ENCODE measurements around the gene HMG20A.

HMG20A gene

GRCh38 chr15:77502379-77503095 lies 81.8 kb downstream of the HMG20A start:
- no peak for DNase-seq (ENCODE audit: low spot score)

DNA sequence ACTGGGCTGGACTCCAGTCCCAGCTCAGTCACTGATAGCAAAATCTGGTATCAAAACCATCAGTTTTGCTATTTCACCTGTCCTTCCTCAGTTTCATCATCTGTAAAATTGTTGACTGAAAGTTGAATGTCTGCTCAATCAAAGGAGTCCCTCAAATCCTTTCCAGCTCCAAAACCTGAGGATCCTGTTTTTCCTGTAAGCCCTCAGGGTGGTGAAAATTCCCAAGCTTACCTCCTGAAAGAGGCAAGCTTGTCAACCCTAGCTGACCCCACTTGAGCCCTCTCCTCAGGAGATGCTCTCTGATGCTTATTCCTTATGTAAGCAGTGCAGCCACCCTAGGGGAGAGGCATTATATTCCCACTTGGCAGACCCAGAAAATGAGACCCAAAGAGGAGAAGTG lies 82.6 kb downstream of the HMG20A start:
- DNase-seq (ENCODE audit: low spot score), result no peak

- no peak for DNase-seq (ENCODE audit: low spot score)
Measured at GRCh38 chr15:77503764-77504163, 83.1 kb downstream of the HMG20A start.

DNA sequence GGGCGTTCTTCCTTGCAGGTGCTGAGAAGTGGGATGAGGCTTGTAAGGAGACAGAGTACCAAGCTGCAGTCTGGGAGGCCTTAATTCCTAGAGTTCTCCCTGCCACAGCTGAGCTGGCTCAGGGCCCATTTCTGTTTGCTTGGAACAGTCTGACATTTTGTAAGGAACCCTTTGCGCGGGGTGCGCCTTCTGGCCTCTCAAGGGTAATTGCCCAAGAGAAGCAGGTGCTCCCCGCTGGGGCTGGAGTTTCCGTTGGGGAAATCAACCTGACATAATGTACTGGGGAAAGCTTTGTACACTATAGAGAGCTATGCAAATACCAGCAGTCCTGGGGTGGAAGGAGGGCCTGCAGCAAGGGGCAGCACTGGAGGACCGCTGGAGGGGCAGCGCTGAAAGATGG lies 83.6 kb downstream of the HMG20A start:
- no peak for DNase-seq (ENCODE audit: low spot score)

DNA sequence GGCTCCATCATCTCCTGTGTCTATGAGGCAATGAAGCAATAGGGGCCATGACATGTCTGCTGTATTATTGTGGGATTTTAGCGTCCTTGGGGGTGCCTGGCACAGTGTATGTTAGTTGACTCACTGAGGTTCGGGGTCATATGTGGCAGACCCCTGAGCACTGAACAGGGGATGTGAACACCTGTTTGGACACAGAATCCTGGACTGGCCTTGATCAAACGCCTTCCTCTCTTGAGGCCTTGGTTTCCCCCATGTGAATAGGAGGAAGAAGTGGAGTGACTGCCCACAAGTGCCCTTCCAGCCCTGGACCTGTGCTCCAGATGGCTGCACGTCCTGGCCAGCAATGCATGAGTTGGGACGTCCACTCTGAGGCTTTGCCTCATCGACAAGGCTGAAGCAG lies 84.2 kb downstream of the HMG20A start:
- DNase-seq (ENCODE audit: low spot score), result no peak

GRCh38 chr15:77505556-77505955 lies 84.9 kb downstream of the HMG20A start:
- no peak for DNase-seq (ENCODE audit: low spot score)

DNA sequence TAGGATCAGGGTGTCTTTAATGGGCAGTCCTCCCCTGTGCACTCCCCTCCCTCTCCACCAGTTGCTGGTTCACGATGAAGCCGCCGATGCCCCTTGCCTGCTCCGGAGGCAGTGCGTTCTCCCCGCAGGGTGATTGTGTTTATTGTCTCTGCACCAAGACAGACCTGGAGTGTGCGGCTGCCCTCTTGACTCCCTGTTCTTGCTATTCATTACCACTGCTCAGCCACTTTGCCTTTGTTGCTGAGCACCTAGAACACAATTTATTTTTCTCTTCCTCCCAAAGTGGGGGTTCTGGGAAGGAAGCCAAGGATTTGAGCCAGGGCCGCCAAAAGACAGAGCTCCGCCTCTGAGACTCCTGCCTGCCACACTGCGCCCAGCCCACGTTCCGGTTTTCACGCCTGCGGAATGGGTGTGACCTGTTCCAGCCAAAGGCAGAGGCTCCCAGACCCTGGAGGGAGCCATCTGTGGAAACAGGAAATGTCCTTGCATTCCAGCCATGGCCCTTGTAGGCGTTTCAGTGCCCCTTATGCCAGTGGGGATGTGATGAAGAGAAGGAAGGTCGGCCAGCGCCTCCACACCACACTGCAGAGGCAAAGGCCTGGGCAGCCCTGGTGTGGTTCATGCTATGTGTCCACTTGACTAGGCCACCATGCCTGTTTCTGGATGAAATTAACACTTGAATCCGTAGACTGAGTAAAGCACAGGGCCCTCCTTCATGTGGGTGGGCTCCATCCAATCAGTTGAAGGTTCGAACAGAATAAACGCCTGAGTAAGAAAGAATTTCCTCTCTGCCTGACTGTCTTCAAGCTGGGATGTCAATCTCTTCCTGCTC lies 85.8 kb downstream of the HMG20A start:
- DNase-seq (ENCODE audit: low spot score), result no peak

DNA sequence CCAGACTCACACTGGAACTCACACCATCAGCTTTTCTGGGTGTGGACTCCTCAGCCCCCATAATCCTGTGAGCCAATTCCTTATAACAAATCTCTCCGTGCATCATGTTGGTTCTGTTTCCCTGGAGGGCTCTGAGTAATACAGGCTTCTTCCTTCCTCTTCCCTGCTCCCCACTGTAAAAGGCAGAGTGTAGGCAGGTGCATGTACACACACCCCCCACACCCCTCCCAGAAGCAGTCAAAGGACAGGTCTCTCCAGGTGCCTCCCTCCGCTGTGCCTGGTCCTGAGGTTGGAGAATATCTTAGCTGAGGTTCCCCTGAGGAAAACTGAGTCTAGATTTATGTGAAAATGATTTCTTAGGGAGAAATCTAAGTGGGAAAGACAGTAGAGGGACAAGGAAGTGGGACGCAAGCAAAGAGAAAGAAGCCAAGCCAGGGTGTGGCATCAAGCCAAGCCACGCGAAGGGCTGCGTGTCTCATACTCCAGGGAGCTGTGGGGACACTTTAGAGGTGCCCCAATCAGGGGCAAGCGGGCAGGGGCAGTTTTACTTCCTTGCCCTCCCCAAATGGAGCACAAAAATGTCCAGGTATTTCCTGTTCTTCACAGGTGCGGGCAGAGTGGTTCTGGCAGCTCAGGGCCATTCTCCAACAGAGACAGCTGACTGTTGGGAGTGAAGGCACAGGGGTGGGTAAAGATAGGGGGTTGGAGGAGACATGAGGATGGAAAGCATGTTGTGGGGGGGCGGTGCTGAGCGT lies 86.6 kb downstream of the HMG20A start:
- DNase-seq (ENCODE audit: low spot score), result no peak

DNA sequence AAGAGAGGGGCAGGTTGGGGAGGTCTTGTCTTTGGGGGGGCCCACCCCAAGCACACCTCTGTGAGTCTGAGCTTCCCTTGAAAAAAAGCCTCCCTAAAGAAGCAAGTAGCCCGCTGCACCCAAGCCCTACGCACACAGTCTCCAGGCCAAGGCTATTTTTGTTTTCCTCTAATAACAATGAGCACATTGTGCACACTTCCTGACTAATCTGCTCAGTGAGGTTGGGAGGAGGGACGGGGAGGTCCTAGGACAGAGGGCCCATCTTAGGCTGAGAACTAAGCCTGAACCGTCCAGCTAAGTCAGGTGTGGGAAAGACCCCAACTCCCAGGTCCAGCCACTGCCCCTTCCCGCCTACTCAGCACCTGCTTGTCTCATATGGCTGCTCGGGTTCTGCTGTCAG lies 87.2 kb downstream of the HMG20A start:
- DNase-seq (ENCODE audit: low spot score), result no peak

GRCh38 chr15:77508541-77509243 lies 88.0 kb downstream of the HMG20A start:
- no peak for DNase-seq (ENCODE audit: low spot score)

GRCh38 chr15:77510066-77511057 lies 89.7 kb downstream of the HMG20A start:
- DNase-seq (ENCODE audit: low spot score), result no peak

DNA sequence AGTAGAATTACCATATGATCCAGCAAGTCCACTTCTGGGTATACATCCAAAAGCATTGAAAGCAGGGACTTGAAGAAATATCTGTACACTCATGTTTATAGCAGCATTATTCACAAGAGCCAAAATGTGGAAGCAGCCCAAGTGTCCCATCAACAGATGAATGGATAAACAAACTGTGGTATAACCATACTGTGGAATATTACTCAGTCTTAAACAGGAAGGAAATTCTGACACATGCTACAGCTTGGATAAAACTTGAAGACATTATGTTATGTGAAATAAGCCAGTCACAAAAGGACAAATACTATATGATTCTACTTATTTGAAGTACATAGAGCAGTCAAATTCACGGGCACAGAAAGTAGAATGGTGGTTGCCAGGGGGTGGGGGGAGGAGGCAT lies 91.2 kb downstream of the HMG20A start:
- no peak for DNase-seq (ENCODE audit: low spot score)

DNA sequence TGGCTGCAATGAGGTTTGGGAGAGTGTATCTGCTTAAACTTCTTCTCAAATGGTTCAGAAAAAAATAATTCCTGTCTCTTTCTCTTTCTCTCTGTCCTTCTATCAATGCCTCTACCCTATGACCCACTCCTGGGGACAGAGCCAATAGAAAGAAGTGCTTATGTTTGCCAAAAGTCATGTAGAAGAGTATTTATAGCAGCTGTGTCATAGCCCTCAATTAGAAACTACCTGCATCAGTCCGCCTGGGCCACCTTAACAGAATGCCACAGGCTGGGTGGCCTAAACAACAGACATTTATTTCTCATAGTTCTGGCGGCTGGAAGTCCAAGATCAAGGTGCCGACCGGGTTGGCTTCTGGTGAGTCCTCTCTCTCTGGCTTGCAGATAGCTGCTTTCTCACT lies 92.5 kb downstream of the HMG20A start:
- DNase-seq (ENCODE audit: low spot score), result no peak

DNA sequence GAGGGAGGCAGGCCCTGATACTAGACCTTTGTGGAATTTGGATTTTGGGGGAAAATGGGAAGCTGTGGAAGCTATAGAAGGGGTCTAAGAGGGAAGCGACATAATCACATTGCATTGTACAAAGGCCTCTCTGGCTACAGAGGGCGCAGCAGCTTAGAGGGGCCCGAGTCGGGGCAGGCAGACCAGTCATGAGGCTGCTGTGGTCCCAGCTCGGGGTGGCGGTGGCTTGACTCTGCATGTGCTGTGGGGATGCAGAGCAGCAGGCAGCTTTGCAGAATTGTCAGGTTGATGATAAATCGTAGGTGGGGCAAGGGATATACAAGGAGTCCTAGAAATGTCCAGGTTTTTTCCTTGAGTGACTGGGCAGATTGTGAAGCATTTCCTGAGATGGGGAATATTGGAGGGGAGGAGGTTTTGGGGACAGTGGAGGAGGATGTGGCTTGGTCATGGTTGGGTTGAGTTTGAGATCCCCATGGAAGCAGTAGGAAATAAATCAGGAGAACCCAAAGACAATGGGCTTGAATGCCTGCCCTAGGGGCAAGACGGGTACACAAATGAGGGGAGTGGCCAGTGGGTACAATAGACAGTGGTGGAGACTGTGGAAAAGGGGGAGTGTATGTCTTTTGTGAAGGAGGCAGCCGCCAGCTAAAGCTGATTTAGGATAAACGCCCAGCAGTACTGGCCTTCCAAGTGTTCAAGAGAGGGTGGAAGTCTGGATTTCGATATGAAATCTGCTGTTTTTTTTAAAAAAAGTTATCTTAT lies 94.1 kb downstream of the HMG20A start:
- DNase-seq (ENCODE audit: low spot score), result no peak

- DNase-seq (ENCODE audit: low spot score), result no peak
Measured at GRCh38 chr15:77515613-77516012, 94.9 kb downstream of the HMG20A start.

DNA sequence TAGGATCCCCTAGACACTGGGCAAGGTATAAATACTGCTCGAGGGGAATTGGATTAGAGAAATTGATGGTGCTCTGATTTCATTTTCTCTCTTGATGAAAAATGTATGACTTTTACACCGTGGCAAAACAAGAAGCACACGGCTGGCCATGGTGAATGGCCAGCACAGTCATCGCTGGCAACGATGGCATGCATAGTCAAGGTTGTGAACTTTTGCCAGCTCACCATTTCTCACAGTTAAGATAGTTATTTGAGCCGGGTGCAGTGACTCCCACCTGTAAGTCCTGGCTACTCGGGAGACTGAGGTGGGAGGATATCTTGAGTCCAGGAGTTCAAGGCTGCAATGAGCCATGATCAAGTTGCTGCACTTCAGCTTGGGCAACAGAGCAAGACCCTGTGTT lies 95.4 kb downstream of the HMG20A start:
- DNase-seq (ENCODE audit: low spot score), result no peak

DNA sequence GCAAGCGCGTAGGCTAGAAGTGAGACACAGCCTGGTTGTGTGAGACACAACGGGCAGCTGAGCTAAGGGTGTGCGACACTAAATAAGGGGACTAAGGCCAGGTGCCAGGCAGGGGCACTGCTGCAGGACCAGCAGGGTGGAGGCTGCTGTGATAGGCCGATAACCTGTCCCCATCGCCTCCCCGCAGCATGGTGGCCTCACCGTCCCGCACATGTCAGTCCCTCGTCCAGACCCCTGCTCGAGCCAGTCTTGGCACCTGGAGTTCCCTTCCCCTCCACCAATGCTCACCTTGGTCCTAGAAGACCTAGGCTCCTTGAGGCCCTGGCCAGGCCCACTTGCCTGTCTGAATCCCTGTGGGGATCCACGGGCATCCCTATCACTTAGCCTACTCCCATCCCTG lies 96.1 kb downstream of the HMG20A start:
- no peak for DNase-seq (ENCODE audit: low spot score)

GRCh38 chr15:77517579-77517978 lies 96.9 kb downstream of the HMG20A start:
- no peak for DNase-seq (ENCODE audit: low spot score)

- no peak for DNase-seq (ENCODE audit: low spot score)
Measured at GRCh38 chr15:77518458-77518857, 97.8 kb downstream of the HMG20A start.

GRCh38 chr15:77519540-77519939 lies 98.9 kb downstream of the HMG20A start:
- DNase-seq (ENCODE audit: low spot score), result no peak
